ENCODE data around the gene TMPRSS7.

TMPRSS7 gene

DNA sequence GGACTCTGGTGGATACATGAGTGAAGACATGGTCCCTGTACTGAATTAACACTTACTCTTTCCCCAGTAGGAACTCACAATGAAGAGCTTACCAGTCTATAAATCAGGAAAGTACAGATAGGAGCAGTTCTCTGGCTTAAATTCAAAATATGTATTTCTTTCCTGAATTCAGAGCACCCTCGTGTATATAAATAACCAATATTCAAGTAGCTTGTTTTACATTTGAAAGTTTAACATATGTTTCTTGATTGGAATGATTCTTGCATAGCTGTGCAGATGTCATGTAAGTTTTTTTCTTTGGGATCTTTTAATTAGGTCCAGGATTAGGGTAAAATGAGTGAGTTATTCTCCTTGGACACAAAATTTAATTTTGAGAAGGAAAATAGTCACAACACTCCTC, 14.8 kb upstream of the TMPRSS7 start:
- DNase-seq (ENCODE audit: low spot score): no peak
- in situ Hi-C loops (cut with MboI; ENCODE audit: low pct_unique_long_range_greater_than_20kb, low sequenced_read_pairs, unreplicated experiment): no loop called here
- TF ChIP-seq, protein P1, sequence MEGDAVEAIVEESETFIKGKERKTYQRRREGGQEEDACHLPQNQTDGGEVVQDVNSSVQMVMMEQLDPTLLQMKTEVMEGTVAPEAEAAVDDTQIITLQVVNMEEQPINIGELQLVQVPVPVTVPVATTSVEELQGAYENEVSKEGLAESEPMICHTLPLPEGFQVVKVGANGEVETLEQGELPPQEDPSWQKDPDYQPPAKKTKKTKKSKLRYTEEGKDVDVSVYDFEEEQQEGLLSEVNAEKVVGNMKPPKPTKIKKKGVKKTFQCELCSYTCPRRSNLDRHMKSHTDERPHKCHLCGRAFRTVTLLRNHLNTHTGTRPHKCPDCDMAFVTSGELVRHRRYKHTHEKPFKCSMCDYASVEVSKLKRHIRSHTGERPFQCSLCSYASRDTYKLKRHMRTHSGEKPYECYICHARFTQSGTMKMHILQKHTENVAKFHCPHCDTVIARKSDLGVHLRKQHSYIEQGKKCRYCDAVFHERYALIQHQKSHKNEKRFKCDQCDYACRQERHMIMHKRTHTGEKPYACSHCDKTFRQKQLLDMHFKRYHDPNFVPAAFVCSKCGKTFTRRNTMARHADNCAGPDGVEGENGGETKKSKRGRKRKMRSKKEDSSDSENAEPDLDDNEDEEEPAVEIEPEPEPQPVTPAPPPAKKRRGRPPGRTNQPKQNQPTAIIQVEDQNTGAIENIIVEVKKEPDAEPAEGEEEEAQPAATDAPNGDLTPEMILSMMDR (IDR thresholded peaks at IDR 0.05; ENCODE audit: extremely low read depth, insufficient read depth, missing control alignments): no peak

- no peak for DNase-seq (ENCODE audit: low spot score)
- TF ChIP-seq, protein P1 (IDR thresholded peaks at IDR 0.05; ENCODE audit: extremely low read depth, insufficient read depth, missing control alignments): no peak
- in situ Hi-C loops (cut with MboI; ENCODE audit: low pct_unique_long_range_greater_than_20kb, low sequenced_read_pairs, unreplicated experiment): no loop called here
These were observed 13.9 kb upstream of the TMPRSS7 start for GRCh38 chr3:112020674-112021085.

- in situ Hi-C loops (cut with MboI; ENCODE audit: low pct_unique_long_range_greater_than_20kb, low sequenced_read_pairs, unreplicated experiment): no loop called here
- TF ChIP-seq, protein P1 (IDR thresholded peaks at IDR 0.05; ENCODE audit: extremely low read depth, insufficient read depth, missing control alignments): no peak
- DNase-seq (ENCODE audit: low spot score): no peak
These were observed 7.4 kb upstream of the TMPRSS7 start for GRCh38 chr3:112027142-112027541.

- TF ChIP-seq, protein P1 (IDR thresholded peaks at IDR 0.05; ENCODE audit: extremely low read depth, insufficient read depth, missing control alignments): no peak
- in situ Hi-C loops (cut with MboI; ENCODE audit: low pct_unique_long_range_greater_than_20kb, low sequenced_read_pairs, unreplicated experiment): no loop called here
- no peak for DNase-seq (ENCODE audit: low spot score)
These were observed 6.7 kb upstream of the TMPRSS7 start for GRCh38 chr3:112027826-112028225.

- in situ Hi-C loops (cut with MboI; ENCODE audit: low pct_unique_long_range_greater_than_20kb, low sequenced_read_pairs, unreplicated experiment): no loop called here
- DNase-seq (ENCODE audit: low spot score): no peak
- TF ChIP-seq, protein P1 (IDR thresholded peaks at IDR 0.05; ENCODE audit: extremely low read depth, insufficient read depth, missing control alignments): no peak
These were observed 3.6 kb upstream of the TMPRSS7 start for GRCh38 chr3:112030901-112031300.

DNA sequence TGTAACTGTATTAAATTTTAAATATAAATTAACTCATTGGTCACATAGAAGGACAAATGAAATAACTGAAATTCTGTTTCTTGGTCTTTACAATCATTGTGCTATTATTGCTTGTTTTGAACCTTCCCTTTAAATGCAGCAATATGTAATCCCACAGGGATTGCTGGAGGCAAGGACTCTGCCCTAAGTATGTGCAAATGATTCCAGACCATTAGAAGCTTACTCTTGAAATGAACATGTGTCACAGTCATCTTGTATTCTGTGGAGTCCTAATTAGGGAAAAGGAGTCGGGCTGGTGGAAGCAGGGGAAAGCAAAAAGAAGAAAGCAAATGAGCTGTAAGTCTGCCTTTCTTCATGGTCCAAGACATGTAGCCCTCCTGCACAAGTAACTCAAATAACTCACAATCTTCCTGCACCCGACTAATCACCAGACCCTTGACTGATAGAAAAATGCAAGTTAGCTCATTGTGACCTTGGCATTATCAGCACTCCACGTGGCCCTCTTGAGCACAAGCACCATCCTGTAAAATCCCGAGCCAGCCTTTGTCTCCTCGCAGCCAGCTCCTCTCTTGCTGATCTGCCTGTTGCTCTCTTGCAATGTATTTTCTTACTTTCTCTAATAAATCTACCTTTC, 2.3 kb upstream of the TMPRSS7 start:
- DNase-seq (ENCODE audit: low spot score): no peak
- in situ Hi-C loops (cut with MboI; ENCODE audit: low pct_unique_long_range_greater_than_20kb, low sequenced_read_pairs, unreplicated experiment): no loop called here
- TF ChIP-seq, protein P1 (IDR thresholded peaks at IDR 0.05; ENCODE audit: extremely low read depth, insufficient read depth, missing control alignments): no peak

Data from GM13977 (cell line).